Thymus (tissue), 11 donors: ENCODE measurements around the gene TATDN2. TPM values are rescaled to one million over a fixed set of nuclear protein-coding genes. Genes with fewer than 3 reads are reported as not detected.
A peak's percentile ranks its signal among the peaks of the same experiment; 100 is the strongest.
"Not testable (repeated sequence)": the region's sequence is repeated elsewhere in the genome, so short reads cannot be mapped to it uniquely, and the experiment has no call there.

Source experiments
- DNase-seq, 9 donors: peaks; one replicate each; pipeline ENCODE4 v3.0.0-alpha.2; 2013; ENCODE audit warnings: low spot score in 9 of 9, low read depth in 6 of 9, missing footprints in 1 of 9
- H3K27ac ChIP-seq, 2 donors: one replicate each; pipeline ENCODE4 v1.5.1; 2013; ENCODE audit warnings: control low read depth in 1 of 2, low read depth in 1 of 2, low read length in 1 of 2, mild to moderate bottlenecking in 1 of 2, moderate library complexity in 1 of 2
- H3K27me3 ChIP-seq, 2 donors: one replicate each; pipeline ENCODE4 v1.5.1; 2013; ENCODE audit warnings: low read length in 1 of 2; ENCODE audit not compliant: control insufficient read depth in 2 of 2, insufficient read depth in 1 of 2
- H3K36me3 ChIP-seq, 2 donors: one replicate each; pipeline ENCODE4 v1.5.1; 2013; ENCODE audit warnings: low read length in 1 of 2, mild to moderate bottlenecking in 1 of 2, moderate library complexity in 1 of 2; ENCODE audit not compliant: control insufficient read depth in 2 of 2, insufficient read depth in 2 of 2
- H3K4me1 ChIP-seq, 2 donors: one replicate each; pipeline ENCODE4 v1.5.1; 2013; ENCODE audit warnings: low read length in 2 of 2; ENCODE audit not compliant: control insufficient read depth in 2 of 2, insufficient read depth in 2 of 2
- H3K4me3 ChIP-seq, 2 donors: one replicate each; pipeline ENCODE4 v1.5.1; 2013; ENCODE audit warnings: low read length in 2 of 2, control low read depth in 1 of 2, mild to moderate bottlenecking in 1 of 2
- H3K9me3 ChIP-seq, 2 donors: one replicate each; pipeline ENCODE4 v1.5.1; 2013; ENCODE audit warnings: low read length in 1 of 2, mild to moderate bottlenecking in 1 of 2; ENCODE audit not compliant: control insufficient read depth in 2 of 2, insufficient read depth in 1 of 2
- WGBS: extraction: QIAGEN DNeasy Blood & Tissue Kit; methylation state at CpG from one replicate; pipeline ENCODE4 v1.1.7; 2013; 5-methylcytosine and 5-hydroxymethylcytosine counted together
- polyA plus RNA-seq: library from polyadenylated mRNA; stranded (reverse); fragments of 200-250 nt; gene quantifications from one replicate; pipeline ENCODE4 v1.2.3, GENCODE V29; 2013
- total RNA-seq: library from RNA; stranded (reverse); fragments of 120-200 nt; gene quantifications from one replicate; pipeline ENCODE4 v1.2.4, GENCODE V29; 2013
- donor health status: healthy.

TATDN2 gene
- total and polyA plus RNA-seq, 2 donors: 19.2 to 24.4 TPM

- Histone ChIP-seq H3K4me1 (peaks cover 0 to 21% of the 10 kb centered on the region in 2 donors), H3K27ac (no peak overlapping the region), H3K9me3 (no peaks in the 10 kb centered on the region), H3K4me3 (no peak overlapping the region), H3K36me3 (peaks cover 28 to 53% of the 10 kb centered on the region in 2 donors), H3K27me3 (no peaks in the 10 kb centered on the region)
- DNase-seq: no peak
- 96% methylated on average over 18 of the region's 18 CpGs for WGBS
These were observed 42.4 kb downstream of the TATDN2 start for GRCh38 chr3:10290481-10291176.

- no peak for DNase-seq
- Histone ChIP-seq H3K27me3 (no peaks in the 10 kb centered on the region), H3K4me1 (peaks cover 0 to 17% of the 10 kb centered on the region in 2 donors), H3K36me3 (peaks cover 24 to 46% of the 10 kb centered on the region in 2 donors), H3K9me3 (no peaks in the 10 kb centered on the region), H3K4me3 (no peak overlapping the region), H3K27ac (no peak overlapping the region)
- WGBS: 90% methylated on average over 6 of the region's 6 CpGs
These were observed 43.4 kb downstream of the TATDN2 start for GRCh38 chr3:10291641-10292040.

- Histone ChIP-seq H3K36me3 (peaks cover 18 to 37% of the 10 kb centered on the region in 2 donors), H3K27me3 (no peaks in the 10 kb centered on the region), H3K4me1 (peaks cover 0 to 17% of the 10 kb centered on the region in 2 donors), H3K9me3 (no peaks in the 10 kb centered on the region), H3K4me3 (no peak within 1 kb of the TSS), H3K27ac (no peak within 1 kb of the TSS)
- 30% methylated on average over 12 of the region's 12 CpGs for WGBS
- DNase-seq: peak in 1 of 9 donors; percentile 36
These were observed 44.5 kb downstream of the TATDN2 start, which contains the start of gene GHRL for GRCh38 chr3:10292505-10293419. Gene GHRL, minus strand, starts transcription at chr3:10292947. Its CDS starts 2,767 bp downstream, at chr3:10290180.

GRCh38 chr3:10294030-10294586, 45.8 kb downstream of the TATDN2 start:
- no peak overlapping the region for H3K27ac ChIP-seq

GRCh38 chr3:10298064-10298463, 49.8 kb downstream of the TATDN2 start:
- peaks cover 46 to 49% of the 10 kb centered on the region in 2 donors for H3K36me3 ChIP-seq
- not testable (repeated sequence) for H3K4me3 ChIP-seq, H3K27me3 ChIP-seq, H3K9me3 ChIP-seq, H3K27ac ChIP-seq, H3K4me1 ChIP-seq, DNase-seq
- WGBS: no CpG with 5 or more reads among the region's 1 CpG

More at GRCh38 chr3:10294030-10294586, 45.8 kb downstream of the TATDN2 start:
- H3K4me3 ChIP-seq: no peak overlapping the region
- H3K9me3 ChIP-seq: no peaks in the 10 kb centered on the region
- H3K27me3 ChIP-seq: no peaks in the 10 kb centered on the region
- H3K4me1 ChIP-seq: peaks cover 0 to 17% of the 10 kb centered on the region in 2 donors
- no peak for DNase-seq
- 88% methylated on average over 12 of the region's 12 CpGs for WGBS
- peaks cover 12 to 29% of the 10 kb centered on the region in 2 donors for H3K36me3 ChIP-seq

GRCh38 chr3:10299175-10299574, 50.9 kb downstream of the TATDN2 start:
- Histone ChIP-seq H3K9me3 (no peaks in the 10 kb centered on the region), H3K36me3 (peaks cover 57 to 58% of the 10 kb centered on the region in 2 donors), H3K27ac (no peak overlapping the region), H3K4me3 (no peak overlapping the region), H3K4me1 (peaks cover 0 to 3% of the 10 kb centered on the region in 2 donors), H3K27me3 (no peaks in the 10 kb centered on the region)
- no peak for DNase-seq
- WGBS: 98% methylated on average over 2 of the region's 2 CpGs

GRCh38 chr3:10299679-10300078, 51.4 kb downstream of the TATDN2 start:
- H3K36me3 ChIP-seq: peaks cover 58 to 63% of the 10 kb centered on the region in 2 donors
- 70% methylated on average over 6 of the region's 6 CpGs for WGBS
- no peaks in the 10 kb centered on the region for H3K27me3 ChIP-seq
- peaks cover 0 to 3% of the 10 kb centered on the region in 2 donors for H3K4me1 ChIP-seq
- no peak for DNase-seq
- no peak overlapping the region for H3K4me3 ChIP-seq
- no peaks in the 10 kb centered on the region for H3K9me3 ChIP-seq
- no peak overlapping the region for H3K27ac ChIP-seq

- Histone ChIP-seq H3K27ac (no peak overlapping the region), H3K27me3 (no peaks in the 10 kb centered on the region), H3K36me3 (peaks cover 62 to 67% of the 10 kb centered on the region in 2 donors), H3K4me3 (no peak overlapping the region), H3K9me3 (no peaks in the 10 kb centered on the region), H3K4me1 (peaks cover 0 to 3% of the 10 kb centered on the region in 2 donors)
- no peak for DNase-seq
- 96% methylated on average over 9 of the region's 9 CpGs for WGBS
These were observed 51.8 kb downstream of the TATDN2 start for GRCh38 chr3:10300087-10300486.
